AG04449 (cell line): ENCODE measurements around the gene CCDC120.

Experiments used
- CTCF ChIA-PET: fragments of 350-600 bp; formaldehyde crosslinking; extraction: SDS; loops from one replicate; lab custom pipeline; 2021; ENCODE audit warnings: antibody characterized with exemption; lab: Yijun Ruan, JAX
- POLR2A ChIA-PET: fragments of 400-600, 350-600 bp; formaldehyde crosslinking; extraction: SDS; loops from one replicate; lab custom pipeline; 2020; ENCODE audit warnings: antibody characterized with exemption, inconsistent platforms; lab: Yijun Ruan, JAX
- DNase-seq: peaks from one replicate; pipeline ENCODE4 v3.0.0-alpha.2; 2010; ENCODE audit warnings: low read depth, low spot score
- H3K4me3 ChIP-seq: 2 replicates; pipeline ENCODE4 v1.5.1; 2011; ENCODE audit warnings: low read depth, mild to moderate bottlenecking, control low read depth, low read length
- CTCF ChIP-seq: IDR thresholded peaks from one replicate; pipeline ENCODE4 v1.5.1; 2011; ENCODE audit warnings: mild to moderate bottlenecking, moderate library complexity, low read length, control low read depth, inconsistent platforms; ENCODE audit not compliant: insufficient read depth; ENCODE audit errors: missing control alignments

The CCDC120 gene

GRCh38 chrX:49058794-49059193 is at the start of gene CCDC120:
Gene CCDC120 (plus strand): TSS chrX:49058999. CDS start chrX:49062042, 3,043 bp downstream.
- POLR2A ChIA-PET = no interaction called here
- no peak for TF ChIP-seq CTCF
- no peak for DNase-seq
- no peak within 1 kb of the TSS for H3K4me3 ChIP-seq
- CTCF ChIA-PET = no interaction called here

- CTCF ChIA-PET = no interaction called here
Measured at GRCh38 chrX:49019050-49019449, 39.7 kb upstream of the CCDC120 start.

GRCh38 chrX:49019599-49020249 is 39.1 kb upstream of the CCDC120 start:
- CTCF ChIA-PET = no interaction called here
- no peak overlapping the region for H3K4me3 ChIP-seq
- no peak for TF ChIP-seq CTCF

More at GRCh38 chrX:49019050-49019449, 39.7 kb upstream of the CCDC120 start:
- no peak for TF ChIP-seq CTCF
- no peak overlapping the region for H3K4me3 ChIP-seq
- POLR2A ChIA-PET = interaction anchor here (0.6 kb wide), 1 partner anchor 19 kb away, joined by 4 read pairs; no protein-coding TSS in a partner anchor
- DNase-seq = no peak

GRCh38 chrX:49029876-49030275 is 28.9 kb upstream of the CCDC120 start:
- no peak overlapping the region for H3K4me3 ChIP-seq
- POLR2A ChIA-PET = no interaction called here
- CTCF ChIA-PET = no interaction called here
- DNase-seq = no peak
- no peak for TF ChIP-seq CTCF

More at GRCh38 chrX:49019599-49020249, 39.1 kb upstream of the CCDC120 start:
- POLR2A ChIA-PET = interaction anchor here (0.6 kb wide), 1 partner anchor 19 kb away, joined by 4 read pairs; no protein-coding TSS in a partner anchor
- no peak for DNase-seq

- ChIA-PET POLR2A (no interaction called here), CTCF (no interaction called here)
- TF ChIP-seq CTCF = no peak
- DNase-seq = no peak
- H3K4me3 ChIP-seq = no peak overlapping the region
Measured at GRCh38 chrX:49030283-49030682, 28.5 kb upstream of the CCDC120 start.

- no peak overlapping the region for H3K4me3 ChIP-seq
- no peak for DNase-seq
- no peak for TF ChIP-seq CTCF
- ChIA-PET CTCF (no interaction called here), POLR2A (interaction anchor here (0.6 kb wide), 1 partner anchor 19 kb away, joined by 4 read pairs; no protein-coding TSS in a partner anchor)
Measured at GRCh38 chrX:49037883-49038475, 20.8 kb upstream of the CCDC120 start.
